ENCODE results near the gene RFTN1. TPM values are rescaled to one million over a fixed set of nuclear protein-coding genes. Genes with fewer than 3 reads are reported as not detected.

The RFTN1 gene
- total and polyA plus RNA-seq, 9 of the 15 experiments (the other 6 are each of a cell fraction or from before 2014, with no cell fraction given), result 0.08 to 0.51 (median 0.11) TPM; not detected in 6

GRCh38 chr3:16508591-16508995 is 4.9 kb downstream of the RFTN1 start:
- TF ChIP-seq ZBTB9 (CRISPR knock-in tag; IDR thresholded peaks at IDR 0.05) (peak; percentile 43; the same call in 1 of the 2 replicates), ETV1 (tag; conservative IDR thresholded peaks at IDR 0.05; ENCODE audit: low read depth) (no peak), RBM15 (IDR thresholded peaks at IDR 0.05; ENCODE audit: insufficient read depth, low read length) (no peak)
- in situ Hi-C loops (cut with MboI), result no loop called here
- DNase-seq (ENCODE audit: extremely low read depth in 1 of 4, low spot score in 3 of 4), result no peak
- Histone ChIP-seq H3K36me3 (ENCODE audit: control insufficient read depth, insufficient read depth, low read length) (no peaks in the 10 kb centered on the region), H4K20me1 (replicated peaks; ENCODE audit: control insufficient read depth, insufficient read depth, low read length) (no peaks in the 10 kb centered on the region), H3K9ac (ENCODE audit: insufficient read depth in 1 of 2, low read depth in 2 of 2, low read length in 2 of 2) (no peak overlapping the region), H3K4me1 (replicated peaks in 1 of 2; ENCODE audit: control insufficient read depth in 2 of 2, insufficient read depth in 2 of 2, low read length in 2 of 2) (peaks cover 0 to 13% of the 10 kb centered on the region in 2 experiments; a peak in 2 of 5 replicates), H3K27me3 (ENCODE audit: control insufficient read depth in 2 of 2, insufficient read depth in 2 of 2, low read length in 2 of 2) (peaks cover 32 to 52% of the 10 kb centered on the region in 2 experiments), H3K9me1 (ENCODE audit: control insufficient read depth, insufficient read depth, low read length) (no peaks in the 10 kb centered on the region), H3K9me3 (replicated peaks; ENCODE audit: control insufficient read depth, insufficient read depth, low read depth, low read length) (no peaks in the 10 kb centered on the region), H3K4me2 (ENCODE audit: insufficient read depth, low read length) (no peak overlapping the region), H2AFZ (ENCODE audit: low read depth, low read length) (no peak overlapping the region), H3K4me3 (no peak overlapping the region), H3K27ac (ENCODE audit: extremely low read depth, low read depth, low read length) (no peak overlapping the region), H3K79me2 (ENCODE audit: control insufficient read depth, insufficient read depth, low read length) (no peaks in the 10 kb centered on the region)
- WGBS (ENCODE audit: insufficient coverage, low coverage, missing lambda C conversion rate), result 3% methylated on average over 6 of the region's 6 CpGs
- no peak for FAIRE-seq
- intact Hi-C loops (cut with micrococcal nuclease), result no loop called here
- CTCF ChIA-PET (ENCODE audit: low intra/inter-chr PET ratio), result no interaction called here
- no TSS peak for BruUV-seq (replicated peaks)
- no peak for ATAC-seq
- POLR2A ChIA-PET, result no interaction called here

- no peak for DNase-seq (ENCODE audit: extremely low read depth in 1 of 4, low spot score in 3 of 4)
Observed at GRCh38 chr3:16508243-16508578, 5.3 kb downstream of the RFTN1 start.

More at GRCh38 chr3:16508243-16508578, 5.3 kb downstream of the RFTN1 start:
- no TSS peak for BruUV-seq (replicated peaks)
- no peaks in the 10 kb centered on the region for H3K36me3 ChIP-seq (ENCODE audit: control insufficient read depth, insufficient read depth, low read length)
- TF ChIP-seq NFIC (IDR thresholded peaks at IDR 0.05) (0 out of 2 replicates have a peak, but pooled peaks have one; percentile 33), SIN3B (IDR thresholded peaks at IDR 0.05; ENCODE audit: low read depth) (no peak), C11orf30 (IDR thresholded peaks at IDR 0.05; ENCODE audit: low read depth) (no peak), ZNF175 (CRISPR knock-in tag; IDR thresholded peaks at IDR 0.05; ENCODE audit: low read depth) (no peak), RAD21 (CRISPR knock-in tag; conservative IDR thresholded peaks at IDR 0.05 in 1 of 2, IDR thresholded peaks at IDR 0.05 in 1 of 2) (no peak)
- H3K9me3 ChIP-seq (replicated peaks; ENCODE audit: control insufficient read depth, insufficient read depth, low read depth, low read length), result no peaks in the 10 kb centered on the region
- in situ Hi-C loops (cut with MboI), result no loop called here
- H2AFZ ChIP-seq (ENCODE audit: low read depth, low read length), result no peak overlapping the region
- no peak overlapping the region for H3K27ac ChIP-seq (ENCODE audit: extremely low read depth, low read depth, low read length)
- ATAC-seq (no peak), FAIRE-seq (no peak)
- CTCF ChIA-PET (ENCODE audit: low intra/inter-chr PET ratio), result no interaction called here
- H3K27me3 ChIP-seq (ENCODE audit: control insufficient read depth in 2 of 2, insufficient read depth in 2 of 2, low read length in 2 of 2), result peaks cover 31 to 51% of the 10 kb centered on the region in 2 experiments
- H3K9me1 ChIP-seq (ENCODE audit: control insufficient read depth, insufficient read depth, low read length), result no peaks in the 10 kb centered on the region
- WGBS (ENCODE audit: insufficient coverage, low coverage, missing lambda C conversion rate), result 0% methylated on average over 4 of the region's 4 CpGs
- no peaks in the 10 kb centered on the region for H3K79me2 ChIP-seq (ENCODE audit: control insufficient read depth, insufficient read depth, low read length)
- intact Hi-C loops (cut with micrococcal nuclease), result no loop called here
- no peak overlapping the region for H3K4me2 ChIP-seq (ENCODE audit: insufficient read depth, low read length)
- H3K4me1 ChIP-seq (replicated peaks in 1 of 2; ENCODE audit: control insufficient read depth in 2 of 2, insufficient read depth in 2 of 2, low read length in 2 of 2), result peaks cover 0 to 9% of the 10 kb centered on the region in 2 experiments; a peak in 1 of 5 replicates
- no peak overlapping the region for H3K4me3 ChIP-seq
- H4K20me1 ChIP-seq (replicated peaks; ENCODE audit: control insufficient read depth, insufficient read depth, low read length), result no peaks in the 10 kb centered on the region; the same call in 1 of the 2 replicates
- POLR2A ChIA-PET, result interaction anchor here (0.6 kb wide), 1 partner anchor 16 kb away, joined by 3 read pairs; no protein-coding TSS in a partner anchor
- H3K9ac ChIP-seq (ENCODE audit: insufficient read depth in 1 of 2, low read depth in 2 of 2, low read length in 2 of 2), result no peak overlapping the region
